ENCODE results near the gene ZSWIM6.

- TF ChIP-seq POLR2AphosphoS5 (IDR thresholded peaks at IDR 0.05; ENCODE audit: low read depth) = no peak
- TF ChIP-seq EZH2 (IDR thresholded peaks at IDR 0.05; ENCODE audit: low read depth, unreplicated experiment) = no peak
- TF ChIP-seq, protein P1, sequence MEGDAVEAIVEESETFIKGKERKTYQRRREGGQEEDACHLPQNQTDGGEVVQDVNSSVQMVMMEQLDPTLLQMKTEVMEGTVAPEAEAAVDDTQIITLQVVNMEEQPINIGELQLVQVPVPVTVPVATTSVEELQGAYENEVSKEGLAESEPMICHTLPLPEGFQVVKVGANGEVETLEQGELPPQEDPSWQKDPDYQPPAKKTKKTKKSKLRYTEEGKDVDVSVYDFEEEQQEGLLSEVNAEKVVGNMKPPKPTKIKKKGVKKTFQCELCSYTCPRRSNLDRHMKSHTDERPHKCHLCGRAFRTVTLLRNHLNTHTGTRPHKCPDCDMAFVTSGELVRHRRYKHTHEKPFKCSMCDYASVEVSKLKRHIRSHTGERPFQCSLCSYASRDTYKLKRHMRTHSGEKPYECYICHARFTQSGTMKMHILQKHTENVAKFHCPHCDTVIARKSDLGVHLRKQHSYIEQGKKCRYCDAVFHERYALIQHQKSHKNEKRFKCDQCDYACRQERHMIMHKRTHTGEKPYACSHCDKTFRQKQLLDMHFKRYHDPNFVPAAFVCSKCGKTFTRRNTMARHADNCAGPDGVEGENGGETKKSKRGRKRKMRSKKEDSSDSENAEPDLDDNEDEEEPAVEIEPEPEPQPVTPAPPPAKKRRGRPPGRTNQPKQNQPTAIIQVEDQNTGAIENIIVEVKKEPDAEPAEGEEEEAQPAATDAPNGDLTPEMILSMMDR (conservative IDR thresholded peaks at IDR 0.05; ENCODE audit: low read depth in 2 of 2) = no peak
- TF ChIP-seq REST (IDR thresholded peaks at IDR 0.05; ENCODE audit: unreplicated experiment) = no peak
- no peak for TF ChIP-seq ZNF331 (CRISPR knock-in tag; IDR thresholded peaks at IDR 0.05; ENCODE audit: low read depth)
Observed at GRCh38 chr5:61519728-61520277, 187.7 kb downstream of the ZSWIM6 start.

All from GM23338 (cell line).